ENCODE data around the gene ALKBH5.

The ALKBH5 gene

GRCh38 chr17:18258356-18259038, 74.9 kb downstream of the ALKBH5 start, which contains the start of gene FLII:
TSS of gene FLII (minus strand) at chr17:18258738. CDS start at chr17:18258690, 48 bp downstream.
- Mint-ChIP-seq H3K4me1 (ENCODE audit: low read depth) (peaks cover 30% of the 10 kb centered on the region), H3K36me3 (ENCODE audit: low read depth) (peaks cover 22% of the 10 kb centered on the region), H3K27ac (peak within 1 kb of the TSS; percentile 89)

More at GRCh38 chr17:18258356-18259038, 74.9 kb downstream of the ALKBH5 start, which contains the start of gene FLII:
- Mint-ChIP-seq H3K27me3 (ENCODE audit: low read depth) (no peaks in the 10 kb centered on the region), H3K9me3 (no peaks in the 10 kb centered on the region), H3K4me3 (peak within 1 kb of the TSS; percentile 99)

Measured in T-helper 1 cell treated with Interleukin-12 subunit alpha and Interleukin-12 subunit beta and Interleukin-4 antibody, amounts not matched to agents 30 μg/mL and 1 μg/mL, for 36 hours (primary cell).